ENCODE data around the gene FTO.
A peak's percentile ranks its signal among the peaks of the same experiment; 100 is the strongest.

The FTO gene

DNA sequence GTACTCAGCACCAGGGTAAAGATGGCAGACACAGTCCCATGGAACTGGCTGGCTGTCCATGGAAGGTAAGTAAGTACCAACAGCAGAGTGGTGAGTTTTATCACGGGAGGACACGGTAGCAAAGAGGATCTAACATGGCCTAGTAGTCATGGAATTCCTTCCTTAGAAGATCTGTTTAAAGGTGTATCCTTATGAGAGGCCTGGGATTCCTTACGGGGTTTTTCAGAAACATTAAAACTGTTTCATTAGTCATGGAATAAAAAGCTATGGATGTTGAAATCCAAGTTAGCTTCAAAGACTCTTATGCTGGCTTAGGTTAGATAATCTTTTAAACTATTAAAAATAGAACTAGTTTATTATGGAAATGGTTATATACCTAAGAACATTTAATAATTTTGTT is 7.4 kb downstream of the FTO start:
- no peak for DNase-seq (ENCODE audit: low read depth in 2 of 2)

DNA sequence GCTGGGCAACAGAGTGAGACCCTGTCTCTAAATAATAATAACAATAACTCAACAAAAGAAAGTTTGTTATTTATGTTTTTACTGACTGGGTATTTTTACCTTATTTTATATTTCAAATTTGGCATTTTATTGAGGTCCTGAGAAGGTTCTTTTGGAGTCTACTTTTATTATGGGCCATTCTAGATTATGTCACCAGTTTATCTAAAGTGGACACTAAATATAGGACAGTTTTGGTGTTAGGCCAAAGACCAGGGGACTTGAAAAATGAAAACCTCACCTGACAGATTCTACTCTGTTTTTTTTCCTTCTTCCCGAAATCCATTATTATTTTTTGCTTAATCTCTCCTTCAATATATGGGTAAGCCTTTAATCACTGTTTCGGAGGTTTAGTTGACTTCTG is 8.1 kb downstream of the FTO start:
- DNase-seq (ENCODE audit: low read depth in 2 of 2) = no peak

DNA sequence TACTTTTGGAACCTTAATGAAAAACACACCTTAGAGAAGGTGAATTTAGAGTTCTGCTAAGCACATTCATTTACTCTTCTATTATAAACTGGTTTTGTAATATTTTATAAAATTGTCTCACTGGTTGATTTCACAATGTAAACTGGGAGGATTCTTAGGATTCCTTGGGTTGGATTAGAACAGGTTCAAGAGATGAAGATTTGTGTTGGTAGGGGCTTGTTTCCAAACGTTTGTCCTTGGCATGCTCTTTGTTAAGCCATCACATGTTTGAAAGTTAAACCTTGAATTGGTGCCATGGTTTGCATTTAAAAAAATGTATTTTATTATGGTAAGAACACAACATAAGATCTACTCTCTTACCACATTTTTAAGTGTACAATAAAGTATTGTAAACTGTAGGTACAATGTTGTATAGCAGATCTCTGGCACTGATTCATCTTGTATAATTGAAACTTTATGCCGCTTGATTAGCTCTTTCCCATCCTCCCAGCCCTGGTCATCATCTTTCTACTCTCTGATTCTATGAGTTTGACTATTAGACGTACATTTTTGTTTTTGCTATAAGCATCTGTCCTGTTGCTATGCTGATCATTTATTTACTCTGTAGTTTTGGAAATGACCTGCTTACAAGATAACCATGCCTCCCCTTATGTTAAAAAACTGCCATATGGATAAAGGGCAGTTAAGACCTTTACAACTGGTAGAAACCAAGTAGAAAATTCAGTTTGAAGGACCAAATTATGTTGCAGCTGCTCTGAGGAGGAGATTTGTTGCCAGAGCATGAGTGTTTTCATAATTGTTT is 9.6 kb downstream of the FTO start:
- no peak for DNase-seq (ENCODE audit: low read depth in 2 of 2)

DNA sequence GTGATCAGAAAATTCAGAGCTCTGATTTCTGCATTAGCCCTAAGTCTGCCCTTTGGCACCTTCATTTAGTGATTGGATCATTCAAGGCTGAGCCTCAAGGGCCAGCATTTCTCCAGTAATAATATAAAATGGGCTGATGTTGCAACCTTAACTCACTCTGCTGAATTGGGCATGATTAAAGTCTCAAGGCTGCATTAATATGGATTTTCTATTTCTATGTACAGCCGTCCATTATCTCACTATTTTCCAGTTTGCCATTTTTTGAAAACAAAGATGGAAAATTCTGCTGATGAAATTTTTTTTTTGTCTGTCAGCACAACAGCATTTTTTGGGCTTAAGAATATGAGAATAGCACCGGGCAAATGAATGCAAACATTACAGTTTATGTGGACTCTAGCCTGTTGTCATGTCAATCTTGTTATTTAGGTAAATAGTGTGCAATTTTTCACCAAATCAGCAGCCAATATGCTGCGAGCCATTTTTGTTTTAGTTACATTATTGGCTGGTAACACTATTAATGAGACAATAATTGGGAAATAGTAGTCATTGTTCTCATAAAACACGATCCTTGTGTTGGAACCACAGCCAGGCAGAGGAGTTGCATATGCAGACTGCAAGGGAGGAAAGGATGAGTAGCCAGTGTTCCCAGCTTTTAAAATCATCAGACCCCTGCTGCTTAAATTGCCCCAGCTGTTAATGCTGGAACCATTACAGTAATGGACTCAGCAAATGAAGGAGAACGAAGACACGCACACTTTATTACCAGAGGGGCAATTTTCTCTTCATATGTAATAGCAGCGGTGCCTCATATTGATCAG is 10.5 kb downstream of the FTO start:
- DNase-seq (ENCODE audit: low read depth in 2 of 2) = no peak

DNA sequence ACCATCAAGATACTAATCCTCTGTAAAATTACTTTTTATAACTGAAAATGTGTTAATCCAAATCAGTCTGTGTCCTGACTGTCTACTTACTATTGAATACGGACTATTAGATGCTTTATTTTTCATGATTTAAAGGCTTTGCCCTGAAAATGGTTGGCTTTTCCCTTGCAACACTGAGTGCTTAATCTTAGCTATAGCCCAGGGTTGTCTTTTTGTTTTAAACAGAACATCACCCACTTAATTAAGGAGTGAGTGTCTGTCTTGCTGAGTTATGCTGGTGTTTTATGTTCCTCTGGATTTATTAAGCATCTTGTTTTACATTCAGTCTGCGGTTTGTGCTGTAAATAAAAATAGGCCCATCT is 11.0 kb downstream of the FTO start:
- no peak for DNase-seq (ENCODE audit: low read depth in 2 of 2)

DNA sequence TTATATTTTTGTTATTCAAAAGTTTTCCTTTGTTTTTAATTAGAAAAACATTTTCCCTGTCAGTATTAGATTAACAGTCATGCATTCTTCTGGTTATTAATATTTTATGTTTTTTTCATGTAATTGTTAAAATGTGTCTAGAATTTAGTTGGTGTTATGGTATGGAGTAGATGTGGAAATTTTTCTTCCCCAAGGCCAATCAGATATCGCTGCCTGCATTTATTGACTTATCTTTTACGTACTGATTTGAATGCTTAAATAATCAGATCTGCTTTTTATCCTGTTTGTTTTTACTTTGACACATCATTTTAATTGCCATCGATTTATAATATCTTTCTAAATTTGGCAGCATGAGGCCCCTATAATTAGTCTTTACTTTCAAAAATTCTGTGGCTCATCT is 13.6 kb downstream of the FTO start:
- DNase-seq (ENCODE audit: low read depth in 2 of 2) = no peak

DNA sequence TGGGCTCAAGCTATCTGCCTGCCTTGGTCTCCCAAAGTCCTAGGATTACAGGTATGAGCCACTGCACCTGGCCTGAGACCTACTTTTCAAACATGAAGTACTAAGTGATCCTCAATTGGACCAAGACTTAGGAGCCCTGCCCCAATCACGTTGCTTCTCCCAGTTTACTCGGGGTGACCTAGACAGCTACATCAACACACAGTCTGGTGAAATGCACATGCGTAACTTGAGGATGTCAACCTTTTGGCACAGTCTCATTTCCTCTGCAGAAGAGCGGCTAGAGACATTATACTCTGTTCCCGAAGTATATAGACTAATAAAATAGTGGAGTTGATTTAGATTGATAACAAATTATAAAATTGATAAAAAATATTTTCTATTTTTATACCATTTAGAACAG is 17.1 kb downstream of the FTO start:
- no peak for DNase-seq (ENCODE audit: low read depth in 2 of 2)

DNA sequence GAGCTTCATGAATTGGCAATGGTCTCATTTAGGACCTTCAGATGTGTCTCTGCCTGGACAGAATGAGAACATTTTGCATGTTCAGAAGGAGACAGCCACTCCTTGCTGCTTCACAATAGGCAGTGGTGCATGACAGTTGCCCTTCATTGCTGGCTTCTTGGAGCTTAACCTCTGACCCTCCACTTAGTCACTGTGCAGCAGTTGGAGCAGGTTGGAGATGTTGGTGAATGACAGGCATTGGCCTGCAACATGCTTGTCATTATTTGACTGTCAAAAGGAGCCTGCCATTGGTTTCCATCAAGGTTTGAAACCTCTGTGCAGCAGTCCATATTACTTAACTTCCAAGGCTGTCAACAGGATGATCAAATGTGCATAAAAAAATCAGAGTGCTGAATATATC is 22.7 kb downstream of the FTO start:
- no peak for DNase-seq (ENCODE audit: low read depth in 2 of 2)

DNA sequence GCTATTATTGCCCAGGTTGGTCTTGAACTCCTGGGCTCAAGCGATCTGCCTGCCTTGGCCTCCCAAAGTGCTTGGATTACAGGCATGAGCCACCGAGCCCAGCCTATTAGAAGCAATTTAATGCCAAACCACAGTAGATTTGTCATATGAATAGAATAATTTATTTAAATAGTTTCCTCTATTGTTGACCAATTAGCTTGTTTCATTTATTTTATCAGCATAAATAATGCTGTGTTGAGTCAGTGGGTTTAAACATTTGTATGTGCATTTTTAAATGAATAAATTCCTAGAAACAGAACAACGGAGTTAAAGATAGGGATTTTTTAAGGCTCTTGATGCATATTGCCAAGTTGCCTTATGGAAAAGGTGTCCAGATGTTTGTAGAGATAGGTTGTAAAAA is 26.7 kb downstream of the FTO start:
- DNase-seq (ENCODE audit: low read depth in 2 of 2) = no peak

DNA sequence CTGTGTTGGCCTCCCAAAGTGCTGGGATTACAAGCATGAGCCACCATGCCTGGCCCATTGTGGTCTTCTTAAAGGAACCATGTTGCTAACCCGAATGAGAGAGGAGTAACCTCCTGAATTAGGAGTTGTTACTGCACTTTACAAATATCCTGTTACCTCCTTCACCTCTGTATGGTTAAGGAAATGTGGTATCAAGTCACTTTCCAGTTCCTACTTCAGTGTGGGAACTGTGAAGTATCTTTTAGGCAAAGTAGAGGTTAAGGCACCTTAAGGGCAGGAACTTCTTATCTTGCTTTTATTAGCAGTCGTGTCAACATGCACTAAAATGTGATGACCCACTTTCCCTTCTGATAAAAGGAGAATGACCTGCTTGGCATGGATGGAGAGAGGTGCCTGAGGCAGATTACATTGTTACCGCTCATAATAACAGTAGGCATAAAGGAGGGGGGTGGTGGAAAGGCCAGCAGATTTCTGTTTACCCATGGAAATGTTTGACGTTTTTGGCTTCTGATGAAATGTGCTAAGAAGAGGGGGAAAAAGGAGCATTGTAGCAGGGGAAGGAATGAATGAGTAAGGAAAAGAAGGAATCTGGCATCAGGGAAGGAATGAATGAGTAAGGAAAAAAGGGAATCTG is 28.5 kb downstream of the FTO start:
- DNase-seq (ENCODE audit: low read depth in 2 of 2) = no peak

DNA sequence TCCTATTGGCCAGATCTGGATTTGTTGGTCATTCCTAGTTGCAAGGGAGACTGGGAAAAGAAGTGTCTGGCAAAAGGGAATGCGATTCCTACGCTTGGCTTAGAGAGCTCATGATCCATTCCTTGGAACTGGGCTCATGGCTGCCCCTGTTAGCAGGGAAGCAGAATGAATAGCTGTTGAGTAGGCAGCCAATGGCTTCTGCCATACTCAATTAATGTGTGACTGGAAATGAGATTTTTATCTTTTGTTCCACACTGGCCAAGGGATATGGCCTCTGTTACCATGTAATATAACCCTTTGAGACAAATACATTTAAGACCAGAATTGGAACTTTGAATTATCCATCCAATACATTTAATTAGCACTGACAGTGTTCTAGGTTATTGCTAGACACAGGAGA is 31.0 kb downstream of the FTO start:
- DNase-seq (ENCODE audit: low read depth in 2 of 2) = no peak

DNA sequence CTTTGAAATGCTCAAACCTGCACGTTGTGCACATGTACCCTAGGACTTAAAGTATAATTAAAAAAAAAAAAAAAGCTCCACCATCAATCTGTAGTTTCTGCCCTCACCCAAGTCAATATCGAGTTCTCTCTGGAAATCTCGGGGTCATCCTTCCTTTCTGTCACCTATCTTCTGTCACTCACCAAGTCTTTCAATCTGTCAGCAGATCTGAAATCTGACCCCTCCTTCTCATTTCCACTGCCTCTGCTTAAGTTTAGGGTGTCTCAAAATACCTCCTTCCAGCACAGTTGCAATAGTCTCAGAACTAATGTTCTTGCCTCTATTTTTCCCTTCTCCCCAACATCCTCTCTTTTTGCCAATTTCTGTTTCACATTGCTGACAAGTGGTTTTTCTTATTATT is 32.3 kb downstream of the FTO start:
- DNase-seq (ENCODE audit: low read depth in 2 of 2) = no peak

DNA sequence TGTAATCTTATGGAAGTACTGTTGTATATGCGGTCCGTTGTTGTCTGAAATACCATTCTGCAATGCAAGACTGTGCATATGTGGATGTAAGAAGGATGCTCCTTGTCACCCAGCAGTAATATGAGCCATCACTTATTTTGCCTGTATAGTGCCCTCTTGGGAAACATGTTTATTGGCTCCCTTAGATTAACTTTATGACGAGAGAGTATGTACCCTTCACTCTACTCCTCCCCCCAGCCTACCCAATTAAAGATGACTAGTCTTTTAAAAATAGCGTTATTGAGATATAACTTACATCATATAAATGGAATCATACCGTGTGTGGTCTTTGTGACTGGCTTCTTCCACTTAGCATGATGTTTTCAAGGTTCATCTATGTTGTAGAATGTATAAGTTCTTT is 33.6 kb downstream of the FTO start:
- DNase-seq (ENCODE audit: low read depth in 2 of 2) = no peak

DNA sequence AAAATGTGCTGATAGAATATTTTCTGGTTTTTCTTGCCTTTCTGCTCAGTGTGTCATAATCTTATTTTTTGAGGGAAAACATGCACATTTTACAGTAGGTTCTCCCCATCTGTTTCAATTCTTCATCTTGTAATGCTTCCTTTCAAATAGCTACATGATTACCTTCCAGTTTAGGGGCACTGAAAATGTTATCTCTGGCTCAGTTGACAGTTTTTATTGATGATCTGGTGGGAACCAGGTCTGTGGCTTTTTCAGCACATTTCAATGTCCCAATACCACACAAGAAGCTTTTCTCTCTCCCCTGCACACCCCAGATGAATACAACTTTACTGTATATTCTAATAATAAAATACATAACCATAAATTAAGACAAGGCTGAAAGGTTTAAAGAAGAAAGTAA is 36.5 kb downstream of the FTO start:
- DNase-seq (ENCODE audit: low read depth in 2 of 2) = no peak

DNA sequence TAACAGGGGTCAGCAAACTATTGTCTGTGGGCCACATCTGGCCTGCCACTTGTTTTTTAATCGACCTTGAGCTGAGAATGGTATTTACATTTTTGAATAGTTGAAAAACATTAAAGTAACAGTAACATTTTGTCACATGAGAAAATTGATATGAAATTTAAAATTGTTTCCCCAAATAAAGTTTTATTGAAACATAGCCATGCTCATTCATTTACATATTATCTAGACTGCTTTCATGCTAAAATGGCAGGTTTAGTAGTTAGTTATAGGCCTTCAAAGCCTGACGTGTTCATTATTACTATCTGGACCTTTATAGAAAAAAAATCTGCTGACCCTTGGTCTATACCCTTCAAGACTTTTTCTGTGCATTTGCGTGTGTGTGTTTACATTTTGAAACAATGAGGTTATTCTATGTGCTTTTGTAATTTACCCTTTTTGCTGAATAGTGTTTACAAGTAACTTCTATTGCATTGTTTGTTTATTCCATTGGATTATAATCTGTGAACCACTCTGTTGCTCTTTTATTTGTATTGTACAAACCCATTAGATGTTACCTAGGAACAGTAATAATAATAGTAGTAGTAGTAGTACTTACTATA is 37.1 kb downstream of the FTO start:
- DNase-seq (ENCODE audit: low read depth in 2 of 2) = no peak

DNA sequence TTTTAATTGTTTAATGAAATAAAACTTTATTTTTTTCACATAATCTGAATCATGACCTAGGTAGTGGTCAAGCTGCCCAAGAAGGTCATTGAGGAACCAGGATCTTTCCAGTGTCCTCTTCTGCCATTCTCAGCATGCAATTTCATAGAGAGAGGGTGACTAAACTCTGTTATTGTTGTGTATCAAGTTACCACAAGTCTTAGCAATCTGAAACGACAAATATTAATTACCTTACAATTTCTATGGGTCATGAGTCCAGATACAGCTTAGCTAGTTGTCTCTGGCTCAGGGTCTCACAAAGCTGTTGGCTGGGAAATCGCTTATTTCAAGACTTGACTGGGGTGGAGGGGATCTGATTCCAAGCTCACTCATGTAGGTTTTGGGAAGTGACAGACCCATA is 37.6 kb downstream of the FTO start:
- no peak for DNase-seq (ENCODE audit: low read depth in 2 of 2)

DNA sequence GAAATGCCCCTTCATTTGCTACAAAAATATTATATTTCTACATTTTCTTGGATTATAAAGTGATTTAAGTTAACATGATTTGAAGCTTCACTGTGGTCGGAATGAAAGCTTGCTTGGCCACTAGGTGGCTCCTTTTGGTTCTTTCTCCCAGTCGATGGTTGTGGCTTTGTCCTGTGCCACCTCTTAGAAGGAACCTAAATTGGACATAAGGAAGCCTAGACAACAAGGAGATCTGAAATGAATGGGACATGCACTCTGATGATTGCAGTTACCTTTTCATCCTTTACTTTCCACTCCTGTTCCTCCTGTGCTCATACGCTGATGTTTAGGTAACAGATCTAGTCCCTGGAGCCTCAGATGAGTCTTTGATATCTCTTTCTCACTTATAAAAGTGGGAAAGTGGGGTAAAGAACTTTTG is 39.2 kb downstream of the FTO start:
- DNase-seq (ENCODE audit: low read depth in 2 of 2) = no peak

DNA sequence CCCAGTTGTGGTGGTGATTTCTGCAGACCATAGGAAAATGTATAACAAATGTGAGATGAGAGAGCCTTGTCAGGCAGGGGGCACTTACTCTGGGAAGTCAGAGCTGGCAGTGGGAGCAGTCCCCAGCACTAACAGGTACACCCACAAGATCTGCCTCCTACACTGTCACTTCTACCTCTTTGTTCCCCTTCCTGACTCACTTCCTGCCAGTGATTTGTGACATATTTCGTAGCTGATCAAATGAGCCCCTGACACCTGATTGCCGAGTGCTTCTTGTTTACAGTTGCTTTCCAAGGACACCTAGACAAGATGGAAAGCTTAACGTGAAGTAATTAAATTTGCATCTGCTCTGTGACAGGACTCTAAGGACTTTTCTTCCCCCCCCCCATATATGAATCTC is 40.5 kb downstream of the FTO start:
- DNase-seq (ENCODE audit: low read depth in 2 of 2) = no peak

DNA sequence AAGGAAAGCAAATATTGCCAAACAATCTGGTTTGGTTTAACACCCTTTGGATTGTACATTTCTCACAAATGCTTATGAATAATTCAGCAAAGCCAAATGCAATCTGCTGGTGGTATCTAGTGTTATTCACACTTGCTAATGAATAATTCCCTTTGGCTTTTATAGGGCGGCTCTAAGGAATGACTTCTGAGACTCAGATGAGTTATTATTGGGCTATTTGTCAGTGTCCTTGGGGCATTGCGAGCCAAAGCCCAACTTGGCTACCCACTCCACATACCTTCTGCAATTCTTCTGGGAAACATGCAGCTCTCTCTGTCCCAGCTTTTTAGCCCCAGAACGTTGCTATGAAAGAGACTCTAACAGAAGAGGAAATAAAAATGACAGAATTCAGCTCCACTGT is 41.1 kb downstream of the FTO start:
- DNase-seq (ENCODE audit: low read depth in 2 of 2) = peak; percentile 38 to 45

DNA sequence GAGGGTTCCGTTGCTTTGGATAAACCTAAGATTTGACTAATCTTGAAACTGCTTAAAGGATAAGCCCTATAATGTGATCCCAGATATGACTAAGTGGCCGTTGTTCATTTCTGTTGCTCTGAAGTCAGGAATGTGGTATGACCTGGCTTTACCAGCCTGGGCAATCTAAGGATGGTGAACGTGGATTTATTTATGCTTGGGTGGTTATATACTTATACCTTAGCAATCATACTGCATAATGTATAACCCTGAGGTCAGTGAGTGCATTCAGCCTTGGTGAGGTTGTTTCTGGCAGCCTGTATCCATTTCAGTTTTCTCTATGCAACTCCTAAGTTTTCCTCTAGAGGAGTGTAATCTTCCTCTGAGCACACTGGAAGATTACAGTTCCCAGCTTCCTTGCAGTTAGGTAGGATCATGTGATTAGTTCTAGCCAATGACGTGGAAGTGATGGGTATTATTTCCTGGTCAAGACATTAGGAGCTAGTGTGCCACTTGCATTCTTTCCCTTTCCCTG is 41.9 kb downstream of the FTO start:
- no peak for DNase-seq (ENCODE audit: low read depth in 2 of 2)

DNA sequence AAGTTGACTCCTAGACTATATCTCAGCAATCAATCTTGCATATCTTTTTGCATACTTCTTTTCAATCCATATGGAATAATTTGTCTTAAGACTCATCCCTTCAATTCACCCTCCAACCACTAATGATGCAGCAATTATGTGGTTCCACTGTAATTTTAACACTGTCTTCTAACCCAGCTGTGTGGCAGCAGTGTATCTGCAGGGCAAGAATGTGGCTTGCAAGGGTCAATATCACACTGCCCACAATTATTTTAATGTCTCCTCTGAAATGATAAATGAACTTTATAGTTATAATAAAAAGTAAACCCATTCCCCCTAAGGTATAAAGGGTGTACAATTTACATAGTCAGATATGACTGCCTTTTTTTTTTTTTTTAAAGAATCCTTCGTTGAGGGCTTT is 48.6 kb downstream of the FTO start:
- DNase-seq (ENCODE audit: low read depth in 2 of 2) = no peak

DNA sequence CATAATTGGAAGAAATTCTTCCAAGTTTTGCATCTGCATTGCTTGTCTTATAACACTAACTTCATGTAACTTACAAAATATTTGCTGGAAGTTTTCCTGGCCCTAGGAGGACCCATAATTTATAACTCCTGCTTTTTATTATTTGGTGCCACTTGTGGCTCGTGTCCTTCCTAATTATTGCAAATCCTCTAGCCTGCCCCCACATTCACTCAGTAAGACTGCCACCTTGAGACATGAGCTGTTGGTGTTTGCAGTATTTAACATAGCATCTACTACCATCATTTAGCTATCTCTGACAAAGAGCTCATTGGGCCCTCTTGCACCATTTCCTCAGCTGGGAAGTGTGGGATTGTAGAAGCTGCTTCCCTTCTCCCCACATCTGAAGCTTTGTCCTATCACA is 49.5 kb downstream of the FTO start:
- no peak for DNase-seq (ENCODE audit: low read depth in 2 of 2)

All from fibroblast of skin of left biceps (primary cell).